RWPE1 (cell line): ENCODE results near the gene BRIP1.
A peak's percentile ranks its signal among the peaks of the same experiment; 100 is the strongest.

ENCODE experiments used
- CTCF ChIA-PET: fragments of 350-600 bp; sonication (Branson Sonifier 250); formaldehyde crosslinking; extraction: SDS; loops from one replicate; lab custom pipeline; 2021; lab: Yijun Ruan, JAX
- POLR2A ChIA-PET: fragments of 400-600 bp; formaldehyde crosslinking; extraction: SDS; loops from one replicate; lab custom pipeline; 2020; ENCODE audit warnings: antibody characterized with exemption; ENCODE audit not compliant: low non-redundant PET; lab: Yijun Ruan, JAX
- DNase-seq: peaks from one replicate; pipeline ENCODE4 v3.0.0; 2012; ENCODE audit warnings: low spot score
- H3K27ac ChIP-seq: fragments of 450-650 bp; 2 replicates; pipeline ENCODE4 v1.5.1; 2017
- CTCF ChIP-seq: fragments of 450-650 bp; conservative IDR thresholded peaks from 2 replicates; pipeline ENCODE4 v1.5.1; 2017; ENCODE audit warnings: low read depth, mild to moderate bottlenecking

Gene BRIP1

GRCh38 chr17:61642768-61643167 lies 220.6 kb downstream of the BRIP1 start:
- CTCF ChIA-PET = interaction anchor here (0.6 kb wide), 1 partner anchor 314 kb away, joined by 5 read pairs; no protein-coding TSS in a partner anchor
- POLR2A ChIA-PET = no interaction called here
- no peak overlapping the region for H3K27ac ChIP-seq
- TF ChIP-seq CTCF = no peak
- no peak for DNase-seq

GRCh38 chr17:61641715-61642114 lies 221.6 kb downstream of the BRIP1 start:
- no peak overlapping the region for H3K27ac ChIP-seq
- ChIA-PET CTCF (no interaction called here), POLR2A (no interaction called here)
- TF ChIP-seq CTCF = no peak
- no peak for DNase-seq

- CTCF ChIA-PET = interaction anchor here (0.5 kb wide), 1 partner anchor 196 kb away, joined by 3 read pairs; no protein-coding TSS in a partner anchor
- H3K27ac ChIP-seq = no peak overlapping the region
- no peak for TF ChIP-seq CTCF
- DNase-seq = no peak
- POLR2A ChIA-PET = no interaction called here
These were observed 222.2 kb downstream of the BRIP1 start for GRCh38 chr17:61641084-61641483.

- TF ChIP-seq CTCF = no peak
- no peak for DNase-seq
- POLR2A ChIA-PET = no interaction called here
- CTCF ChIA-PET = interaction anchor here (0.5 kb wide), 1 partner anchor 74 kb away, joined by 4 read pairs; no protein-coding TSS in a partner anchor
- no peak overlapping the region for H3K27ac ChIP-seq
These were observed 223.5 kb downstream of the BRIP1 start for GRCh38 chr17:61639818-61640217.

GRCh38 chr17:61638087-61638486 lies 225.2 kb downstream of the BRIP1 start:
- ChIA-PET POLR2A (no interaction called here), CTCF (no interaction called here)
- no peak for DNase-seq
- no peak overlapping the region for H3K27ac ChIP-seq
- no peak for TF ChIP-seq CTCF

- peak; percentile 86 for TF ChIP-seq CTCF
- DNase-seq = peak; percentile 16
- ChIA-PET CTCF (no interaction called here), POLR2A (no interaction called here)
- H3K27ac ChIP-seq = no peak overlapping the region
These were observed 227.4 kb downstream of the BRIP1 start for GRCh38 chr17:61635913-61636432.
